Fibroblast of villous mesenchyme (primary cell): ENCODE measurements around the gene BTBD1. TPM values are rescaled to one million over a fixed set of nuclear protein-coding genes. Genes with fewer than 3 reads are reported as not detected.
"Not testable (repeated sequence)": the region's sequence is repeated elsewhere in the genome, so short reads cannot be mapped to it uniquely, and the experiment has no call there.

Experiments used
- DNase-seq: peaks from one replicate; pipeline ENCODE4 v3.0.0-alpha.2; 2010; ENCODE audit warnings: low read depth
- H3K4me3 ChIP-seq: 2 replicates; pipeline ENCODE4 v1.5.1; 2011; ENCODE audit warnings: low read depth, mild to moderate bottlenecking, low read length
- CTCF ChIP-seq: IDR thresholded peaks from 2 replicates; pipeline ENCODE4 v1.5.1; 2012; ENCODE audit warnings: low read depth, mild to moderate bottlenecking, low read length; ENCODE audit not compliant: insufficient read depth
- total RNA-seq: library from RNA; depleted of rRNA; stranded (reverse); fragments of >200 nt; gene quantifications from 2 replicates; pipeline ENCODE4 v1.2.3, GENCODE V29; 2012

The BTBD1 gene
- total RNA-seq, 1 donor: 101 TPM

- DNase-seq: peak; percentile 90
- H3K4me3 ChIP-seq: peak within 1 kb of the TSS; percentile 100
- peak; percentile 41 for TF ChIP-seq CTCF
Observed at GRCh38 chr15:83011271-83012075, 55.6 kb downstream of the BTBD1 start, which contains the start of gene C15orf40. C15orf40 (minus strand) TSS chr15:83011639; CDS start chr15:83011607, 32 bp downstream.

GRCh38 chr15:83010709-83011270 is 56.3 kb downstream of the BTBD1 start:
- TF ChIP-seq CTCF: peak; percentile 89
- H3K4me3 ChIP-seq: peak overlapping the region; percentile 100
- DNase-seq: peak; percentile 70

- H3K4me3 ChIP-seq: not testable (repeated sequence)
Observed at GRCh38 chr15:83000672-83001031, 66.4 kb downstream of the BTBD1 start.

GRCh38 chr15:82999905-83000671 is 67.0 kb downstream of the BTBD1 start:
- TF ChIP-seq CTCF: peak; percentile 51
- DNase-seq: peak; percentile 67
- peak overlapping the region; percentile 59 for H3K4me3 ChIP-seq

More at GRCh38 chr15:83000672-83001031, 66.4 kb downstream of the BTBD1 start:
- not testable (repeated sequence) for DNase-seq

- no peak overlapping the region for H3K4me3 ChIP-seq
- no peak for TF ChIP-seq CTCF
- no peak for DNase-seq
Observed at GRCh38 chr15:82999426-82999825, 67.6 kb downstream of the BTBD1 start.

- DNase-seq: peak; percentile 22
- TF ChIP-seq CTCF: no peak
- no peak overlapping the region for H3K4me3 ChIP-seq
Observed at GRCh38 chr15:82995938-82996337, 71.1 kb downstream of the BTBD1 start.

GRCh38 chr15:82995076-82995475 is 72.0 kb downstream of the BTBD1 start:
- DNase-seq: no peak
- no peak for TF ChIP-seq CTCF
- no peak overlapping the region for H3K4me3 ChIP-seq
